Superior temporal gyrus (tissue), 1 donor: Measurements from ENCODE around the gene FAM83E.

Experiments
- DNase-seq: peaks from one replicate; pipeline ENCODE4 v3.0.0-alpha.2; 2016; ENCODE audit errors: extremely low spot score

The FAM83E gene

DNA sequence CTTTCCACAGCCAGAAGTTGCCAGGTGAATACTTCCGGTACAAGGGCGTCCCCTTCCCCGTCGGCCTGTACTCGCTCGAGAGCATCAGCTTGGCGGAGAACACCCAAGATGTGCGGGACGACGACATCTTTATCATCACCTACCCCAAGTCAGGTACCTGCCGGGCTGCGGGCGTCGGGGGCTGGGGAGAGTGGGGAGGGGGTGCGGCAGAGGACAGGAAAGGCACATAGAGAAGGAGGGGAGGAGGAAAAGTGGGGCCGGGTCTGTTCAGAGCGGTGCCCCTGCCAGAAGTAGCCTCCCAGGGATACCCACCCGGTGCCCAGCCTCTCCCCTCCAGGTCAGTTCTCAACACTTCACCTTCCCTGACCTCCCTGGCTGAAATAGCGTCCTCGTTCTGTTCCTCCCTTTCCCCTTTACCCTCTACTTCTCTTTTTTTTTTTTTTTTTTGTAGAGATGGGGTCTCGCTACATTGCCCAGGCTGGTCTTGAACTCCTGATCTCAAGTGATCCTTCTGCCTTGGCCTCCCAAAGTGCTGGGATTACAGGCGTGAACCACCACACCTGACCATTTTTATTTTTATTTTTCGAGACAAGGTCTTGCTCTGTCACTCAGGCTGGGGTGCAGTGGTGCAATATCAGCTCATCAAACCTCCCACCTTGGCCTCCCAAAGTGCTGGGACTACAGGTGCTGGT lies 38.8 kb downstream of the FAM83E start:
- DNase-seq = no peak

DNA sequence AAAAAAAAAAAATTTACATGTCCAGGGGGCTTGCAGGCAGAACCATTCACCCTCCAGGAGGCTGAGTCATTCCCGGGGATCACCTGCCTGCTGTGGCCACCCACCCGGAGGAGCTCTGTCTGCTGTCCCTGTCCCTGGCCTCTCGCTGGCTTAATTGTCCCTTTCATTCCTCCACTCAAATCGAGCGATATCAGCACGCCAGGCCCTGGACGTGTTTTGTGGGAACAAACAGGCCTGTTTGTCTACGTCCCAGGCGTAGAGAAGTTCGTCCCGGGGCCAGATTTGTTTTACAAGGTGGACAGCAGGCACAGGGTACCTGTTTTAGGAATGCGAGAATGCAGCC lies 41.7 kb downstream of the FAM83E start:
- no peak for DNase-seq

DNA sequence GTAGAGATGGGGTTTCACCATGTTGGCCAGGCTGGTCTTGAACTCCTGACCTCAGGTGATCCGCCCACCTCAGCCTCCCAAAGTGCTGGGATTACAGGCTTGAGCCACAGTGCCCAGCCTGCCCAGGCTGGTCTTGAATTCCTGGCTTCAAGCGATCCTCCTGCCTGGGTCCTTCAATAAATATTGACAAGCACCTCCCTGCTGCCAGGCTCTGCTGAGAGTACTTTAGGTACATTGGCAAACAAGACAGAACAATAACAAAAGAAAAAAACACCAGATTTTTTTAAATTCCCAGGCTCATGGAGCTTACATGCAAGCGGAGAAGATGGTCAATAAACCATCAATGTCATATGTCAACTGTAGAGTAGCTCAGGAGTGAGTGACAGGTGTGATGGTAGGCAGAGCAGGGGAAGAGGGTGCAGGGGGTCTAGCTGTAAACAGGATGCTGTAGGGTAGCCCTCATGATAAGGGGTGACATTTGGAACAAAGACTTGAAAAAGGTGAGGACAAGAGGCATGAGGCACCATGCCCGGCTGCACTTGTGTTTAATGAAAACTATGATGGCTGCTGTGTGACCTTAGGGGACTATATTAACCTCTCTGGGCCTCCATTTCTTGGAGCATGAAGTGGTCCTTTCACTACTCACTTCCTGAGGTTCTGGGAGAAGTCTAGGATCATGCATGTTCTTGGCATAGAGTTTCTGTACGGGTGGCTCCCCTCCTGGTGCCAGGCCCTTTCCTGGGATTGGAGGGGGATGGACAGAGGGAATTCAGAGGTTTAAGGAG lies 43.3 kb downstream of the FAM83E start:
- no peak for DNase-seq

DNA sequence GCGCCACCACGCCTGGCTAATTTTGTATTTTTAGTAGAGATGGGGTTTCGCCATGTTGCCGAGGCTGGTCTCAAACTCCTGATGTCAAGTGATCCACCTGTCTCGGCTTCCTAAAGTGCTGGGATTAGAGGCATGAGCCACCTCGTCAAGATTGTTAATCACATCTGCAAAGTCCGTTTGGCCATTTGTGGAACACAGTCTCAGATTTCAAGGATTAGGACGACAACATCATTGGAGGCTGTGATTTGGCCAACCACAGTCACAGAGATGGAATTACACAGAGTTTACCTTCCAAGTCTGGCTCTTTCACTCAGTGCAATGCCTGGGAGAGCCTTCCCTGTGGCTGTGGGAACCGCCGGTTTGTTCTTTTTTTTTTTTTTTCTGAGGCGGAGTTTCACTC lies 45.1 kb downstream of the FAM83E start:
- no peak for DNase-seq

DNA sequence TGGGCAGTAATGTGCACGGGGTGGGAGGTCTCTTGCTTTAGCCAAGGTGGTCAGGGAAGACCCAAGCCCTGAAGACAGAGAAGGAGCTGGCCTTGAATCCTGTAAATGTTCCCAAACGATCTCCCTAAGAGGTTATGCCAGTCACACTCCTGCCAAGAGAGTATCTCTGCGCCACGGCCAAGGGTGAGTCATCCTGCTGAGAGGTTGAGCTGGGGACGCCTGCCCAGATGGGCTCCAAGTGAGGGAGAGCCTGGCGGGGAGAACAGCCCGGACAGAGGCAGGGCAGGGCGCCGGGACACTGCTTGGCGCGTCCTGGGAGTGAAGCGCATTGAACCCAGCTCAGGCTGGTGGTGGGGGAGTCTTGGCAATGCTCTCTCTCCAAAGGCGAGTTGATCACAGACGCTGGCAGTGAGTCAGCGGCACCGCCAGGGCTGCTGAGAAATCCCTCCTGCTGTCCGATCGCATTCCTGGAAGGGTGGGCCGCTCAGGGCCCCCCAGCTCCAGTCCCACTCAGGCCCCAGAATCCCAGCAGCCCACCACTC lies 46.5 kb downstream of the FAM83E start:
- DNase-seq = peak; percentile 46

DNA sequence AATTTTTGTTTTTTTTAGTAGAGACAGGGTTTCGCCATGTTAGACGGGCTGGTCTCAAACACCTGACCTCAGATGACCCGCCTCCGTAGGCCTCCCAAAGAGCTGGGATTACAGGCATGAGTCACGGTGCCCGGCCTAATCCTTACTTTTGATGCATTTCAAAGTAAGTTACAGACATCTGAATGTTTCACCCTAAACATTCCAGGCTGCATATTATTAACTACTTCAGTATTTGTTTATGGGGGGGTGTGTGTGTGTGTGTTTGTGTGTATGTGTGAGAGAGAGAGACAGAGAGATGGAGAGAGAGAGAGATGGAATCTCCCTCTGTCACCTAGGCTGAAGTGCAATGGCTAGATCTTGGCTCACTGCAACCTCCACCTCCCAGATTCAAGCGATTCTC lies 49.8 kb downstream of the FAM83E start:
- DNase-seq = no peak
